Erythroblast (primary cell): ENCODE data around the gene NNT.

Experiments
- GATA1 ChIP-seq: IDR thresholded peaks from 2 replicates; pipeline ENCODE4 v1.6.1; 2011; ENCODE audit warnings: low read depth, mild to moderate bottlenecking, control low read depth, low read length, moderate library complexity
- POLR2A ChIP-seq: IDR thresholded peaks from 2 replicates; pipeline ENCODE4 v1.6.1; 2011; ENCODE audit warnings: mild to moderate bottlenecking, low read length

DNA sequence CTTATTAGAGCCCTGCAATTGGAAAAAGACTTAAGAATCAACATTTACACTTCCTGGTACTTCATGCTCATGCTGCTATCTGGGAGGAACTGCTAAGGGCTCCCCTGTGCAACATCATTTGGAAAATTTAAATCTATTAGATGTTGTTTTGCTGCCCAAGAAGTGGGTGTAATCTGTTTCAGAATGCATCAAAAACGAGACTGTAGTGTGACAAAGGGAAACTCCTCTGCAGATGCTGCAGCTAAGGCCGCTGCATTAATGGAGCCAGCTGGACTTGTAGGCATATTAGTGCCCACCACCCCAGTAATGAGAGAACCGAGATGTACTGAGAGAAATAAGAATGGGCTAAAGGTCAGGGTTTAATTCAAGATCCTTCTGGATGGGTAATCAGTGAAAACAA, 35.0 kb upstream of the NNT start:
- TF ChIP-seq POLR2A: no peak
- TF ChIP-seq GATA1: no peak
